Fibroblast of lung (primary cell): ENCODE data around the gene KTI12.

Experiments used
- EZH2 ChIP-seq: IDR thresholded peaks from 2 replicates; pipeline ENCODE4 v1.5.1; 2012; ENCODE audit warnings: low read length, control low read depth, mild to moderate bottlenecking; ENCODE audit errors: missing control alignments
- TF ChIP-seq, protein P1 (sequence below), 2 donors: IDR thresholded peaks in 1 of 2; conservative IDR thresholded peaks in 1 of 2; 1 replicate in 1 of 2; 2 replicates in 1 of 2; pipeline ENCODE4 v1.5.1; 2011 to 2012; ENCODE audit warnings: low read length in 2 of 2, control low read depth in 1 of 2, inconsistent platforms in 1 of 2, low read depth in 1 of 2, mild to moderate bottlenecking in 1 of 2

DNA sequence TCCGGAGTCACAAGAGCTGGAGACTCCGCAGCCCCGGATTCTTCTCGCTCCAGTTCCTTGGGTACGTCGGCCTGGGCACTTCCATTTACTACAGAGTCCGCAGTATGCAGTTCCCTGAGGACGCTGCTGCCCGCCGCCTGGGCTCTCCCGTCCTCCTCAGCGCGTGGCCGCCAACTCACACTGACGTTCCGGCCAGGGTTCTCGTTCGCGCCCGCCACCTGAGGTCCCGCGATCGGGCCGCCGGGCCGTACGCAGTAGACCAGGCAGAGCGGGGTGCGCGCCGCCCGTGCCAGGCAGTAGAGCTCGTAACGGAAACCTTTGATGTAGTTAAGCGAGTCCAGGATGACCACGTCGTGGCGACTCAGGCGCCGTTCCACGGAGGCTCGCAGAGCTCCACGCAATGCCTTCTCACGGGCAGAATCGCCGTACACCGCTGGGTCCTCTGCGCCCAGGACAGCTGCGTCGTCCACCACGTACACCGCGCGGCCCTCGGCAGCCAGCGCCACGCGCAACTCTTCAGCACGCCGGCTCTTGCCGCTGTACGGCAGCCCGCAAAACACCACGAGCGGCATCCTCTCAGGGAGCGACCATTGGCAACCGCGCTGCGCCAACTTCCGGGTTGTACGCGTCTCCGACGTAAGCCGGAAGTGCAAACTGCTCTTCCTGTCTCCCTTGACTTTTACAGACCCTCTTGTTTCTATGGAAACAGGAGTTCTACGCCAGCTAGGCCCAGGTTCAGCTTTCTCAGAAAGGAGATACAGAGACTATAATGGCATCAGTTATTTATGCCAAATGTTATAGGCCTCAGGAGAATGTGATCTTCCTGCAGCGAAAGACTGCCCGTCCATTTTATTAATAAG lies at the start of gene KTI12:
- TF ChIP-seq, protein P1, sequence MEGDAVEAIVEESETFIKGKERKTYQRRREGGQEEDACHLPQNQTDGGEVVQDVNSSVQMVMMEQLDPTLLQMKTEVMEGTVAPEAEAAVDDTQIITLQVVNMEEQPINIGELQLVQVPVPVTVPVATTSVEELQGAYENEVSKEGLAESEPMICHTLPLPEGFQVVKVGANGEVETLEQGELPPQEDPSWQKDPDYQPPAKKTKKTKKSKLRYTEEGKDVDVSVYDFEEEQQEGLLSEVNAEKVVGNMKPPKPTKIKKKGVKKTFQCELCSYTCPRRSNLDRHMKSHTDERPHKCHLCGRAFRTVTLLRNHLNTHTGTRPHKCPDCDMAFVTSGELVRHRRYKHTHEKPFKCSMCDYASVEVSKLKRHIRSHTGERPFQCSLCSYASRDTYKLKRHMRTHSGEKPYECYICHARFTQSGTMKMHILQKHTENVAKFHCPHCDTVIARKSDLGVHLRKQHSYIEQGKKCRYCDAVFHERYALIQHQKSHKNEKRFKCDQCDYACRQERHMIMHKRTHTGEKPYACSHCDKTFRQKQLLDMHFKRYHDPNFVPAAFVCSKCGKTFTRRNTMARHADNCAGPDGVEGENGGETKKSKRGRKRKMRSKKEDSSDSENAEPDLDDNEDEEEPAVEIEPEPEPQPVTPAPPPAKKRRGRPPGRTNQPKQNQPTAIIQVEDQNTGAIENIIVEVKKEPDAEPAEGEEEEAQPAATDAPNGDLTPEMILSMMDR (conservative IDR thresholded peaks at IDR 0.05 in 1 of 2, IDR thresholded peaks at IDR 0.05 in 1 of 2; ENCODE audit: low read depth in 1 of 2, low read length in 2 of 2), result no peak
- no peak for TF ChIP-seq EZH2
